GM19455 (cell line): ENCODE measurements around the gene VWA2.

ENCODE experiments used
- ATAC-seq: cut with Tn5 transposase; IDR thresholded peaks from one replicate; pipeline ENCODE4 v1.9.1; 2021; ENCODE audit not compliant: unreplicated experiment

Gene VWA2

DNA sequence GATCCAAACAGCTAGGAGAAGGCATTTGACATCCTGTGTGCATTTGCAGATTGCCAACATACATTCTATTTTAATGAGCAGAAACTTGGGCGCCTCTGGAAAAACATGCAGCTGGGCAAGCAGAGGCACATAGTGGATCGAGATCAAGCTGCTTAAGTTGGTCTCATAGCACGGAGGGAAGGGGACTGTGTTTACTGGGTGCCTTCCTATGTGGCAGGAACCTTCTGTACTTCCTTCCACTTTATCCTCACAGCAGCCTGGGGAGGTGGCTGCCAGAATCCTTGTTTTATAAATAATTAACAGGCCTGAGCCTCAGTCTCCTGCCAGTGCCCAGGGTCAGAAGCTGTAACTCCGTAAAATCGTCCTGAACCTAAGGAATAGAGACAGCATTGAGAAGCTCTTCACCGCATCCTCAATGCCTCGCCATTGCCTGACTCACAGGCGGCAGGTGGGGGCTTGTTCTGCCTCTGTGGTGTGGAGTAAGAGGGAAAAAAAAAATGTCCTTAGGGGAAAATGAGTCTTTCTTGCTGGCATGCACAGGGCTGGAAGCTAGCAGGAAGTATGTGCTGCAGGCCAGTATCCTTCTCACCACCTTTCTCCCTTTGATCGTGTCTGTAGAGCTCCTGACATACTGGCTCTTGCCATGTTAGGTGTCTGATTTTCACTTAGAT lies 6.2 kb downstream of the VWA2 start:
- no peak for ATAC-seq

DNA sequence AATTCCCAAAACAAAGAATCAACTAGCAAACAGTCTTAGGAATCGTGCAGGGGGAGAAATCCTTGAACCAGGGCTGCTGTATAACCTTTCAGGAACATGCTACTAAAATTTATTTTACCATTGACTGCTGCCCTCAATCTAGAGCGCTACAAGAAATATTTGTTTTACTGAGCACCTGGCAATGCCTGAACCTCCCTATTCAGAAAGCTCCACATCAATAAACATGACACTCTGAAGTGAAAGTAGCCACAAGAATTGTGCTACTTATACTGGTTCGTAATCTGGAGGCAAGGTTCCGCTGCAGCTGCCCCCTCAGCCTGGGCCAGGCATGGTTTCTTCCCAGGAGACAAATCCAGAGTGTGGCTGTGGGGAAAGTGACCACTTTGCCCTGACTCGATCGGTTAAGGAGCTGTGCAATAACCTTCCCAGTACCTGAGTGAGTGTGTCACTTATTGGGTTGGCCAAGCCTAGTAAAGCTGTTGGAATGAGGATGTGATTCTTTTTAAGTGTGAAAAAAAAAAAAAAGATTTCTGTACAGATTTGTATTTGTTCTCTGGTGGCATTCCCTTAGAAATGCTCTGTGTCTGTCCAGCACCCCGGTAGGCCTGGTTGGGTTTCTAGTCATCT lies 7.7 kb downstream of the VWA2 start:
- no peak for ATAC-seq

DNA sequence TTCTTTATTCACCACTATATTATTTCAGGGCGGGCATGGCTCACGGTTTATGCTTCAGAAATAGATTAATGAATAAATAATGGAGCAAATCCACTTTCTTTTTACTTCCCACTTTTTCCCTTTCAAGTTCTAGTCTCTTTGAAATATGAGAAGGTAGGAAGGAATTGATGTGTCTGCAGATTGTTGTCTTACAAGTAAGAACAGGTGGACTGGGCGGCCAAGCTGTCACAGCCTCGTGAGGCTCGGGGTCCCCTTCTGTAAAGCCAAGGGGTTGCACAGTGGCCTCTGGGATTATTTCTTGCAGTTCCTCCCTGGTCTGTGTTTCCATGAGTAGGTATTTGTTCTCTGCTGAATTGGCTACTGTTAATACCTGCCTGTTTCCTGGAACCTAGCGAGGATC lies 11.2 kb downstream of the VWA2 start:
- ATAC-seq, result no peak

DNA sequence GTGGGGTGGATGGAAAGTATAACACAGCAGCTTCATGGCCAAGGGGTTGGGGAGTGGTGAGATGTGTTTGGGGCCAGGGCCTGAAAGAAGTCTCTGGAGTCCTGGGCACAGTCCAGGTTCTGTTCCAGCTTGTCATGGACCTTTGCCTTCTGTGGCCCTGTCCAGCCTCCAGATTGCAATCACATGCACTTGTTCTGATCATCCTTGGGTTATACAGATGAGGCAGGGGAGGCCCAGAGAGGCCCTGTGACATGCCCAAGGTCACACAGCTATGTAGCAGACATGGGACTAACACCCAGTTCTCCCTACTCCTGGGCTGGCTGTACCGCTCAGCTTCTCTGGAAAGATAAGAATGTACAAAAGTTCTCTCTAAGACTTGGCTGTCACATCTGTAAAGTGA lies 11.7 kb downstream of the VWA2 start:
- no peak for ATAC-seq

DNA sequence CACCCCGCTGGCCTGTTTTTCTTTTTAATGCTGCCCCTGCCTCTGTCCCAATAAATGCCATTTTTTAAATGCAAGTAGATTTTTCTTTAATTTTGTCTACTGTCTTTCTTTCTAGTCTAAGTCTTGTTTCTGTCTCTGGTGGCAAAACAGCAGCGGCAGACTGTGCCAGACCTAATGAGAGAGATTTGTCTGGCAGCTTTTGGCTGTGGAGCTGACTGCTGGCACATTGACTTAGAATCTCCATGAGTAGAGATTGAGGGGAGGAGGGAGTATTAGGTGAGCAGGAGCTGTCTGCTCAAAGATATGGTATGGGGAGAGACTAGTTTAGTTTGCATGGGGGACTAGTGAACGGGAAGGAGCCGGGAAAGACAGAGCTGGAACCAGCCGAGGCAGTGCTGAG lies 13.0 kb downstream of the VWA2 start:
- ATAC-seq, result no peak

DNA sequence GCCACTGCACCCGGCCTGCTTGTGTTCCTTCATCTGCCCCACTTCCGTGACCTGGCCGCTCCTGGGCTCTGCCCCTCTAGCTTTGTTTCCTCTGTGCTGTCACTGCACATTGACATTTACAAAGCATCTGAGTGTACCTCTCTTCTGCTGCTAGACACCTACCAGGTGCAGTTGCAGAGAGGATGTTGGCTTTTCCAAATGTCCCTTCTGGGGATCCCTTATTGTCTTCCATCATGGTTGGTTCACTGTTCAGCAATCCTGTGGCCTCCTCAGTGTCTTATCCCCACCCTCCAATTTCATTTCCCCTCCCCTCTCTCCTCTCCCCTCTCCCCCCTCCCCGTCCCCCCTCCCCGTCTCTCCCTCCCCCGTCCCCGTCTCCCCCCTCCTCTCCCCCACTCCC lies 13.8 kb downstream of the VWA2 start:
- ATAC-seq, result no peak

DNA sequence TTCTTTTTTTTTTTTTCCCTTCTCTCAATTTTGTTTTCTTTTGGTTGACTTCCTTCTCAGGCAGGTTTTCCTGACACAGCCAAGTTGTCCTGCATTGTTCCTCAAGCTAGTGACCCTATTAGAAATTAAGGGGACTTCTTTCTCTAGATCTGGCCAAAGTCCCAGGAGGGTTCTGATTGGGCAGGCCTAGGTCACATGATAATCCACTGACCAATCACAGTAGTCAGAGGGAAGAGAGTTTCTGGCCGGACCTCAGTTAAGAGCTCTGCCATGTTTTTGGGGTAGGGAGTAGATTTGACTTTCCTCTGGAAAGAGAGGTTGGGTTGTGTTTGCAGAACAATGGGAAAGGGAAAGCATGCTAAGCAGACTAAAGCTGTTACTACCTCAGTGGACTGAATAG lies 16.2 kb downstream of the VWA2 start:
- ATAC-seq, result no peak

DNA sequence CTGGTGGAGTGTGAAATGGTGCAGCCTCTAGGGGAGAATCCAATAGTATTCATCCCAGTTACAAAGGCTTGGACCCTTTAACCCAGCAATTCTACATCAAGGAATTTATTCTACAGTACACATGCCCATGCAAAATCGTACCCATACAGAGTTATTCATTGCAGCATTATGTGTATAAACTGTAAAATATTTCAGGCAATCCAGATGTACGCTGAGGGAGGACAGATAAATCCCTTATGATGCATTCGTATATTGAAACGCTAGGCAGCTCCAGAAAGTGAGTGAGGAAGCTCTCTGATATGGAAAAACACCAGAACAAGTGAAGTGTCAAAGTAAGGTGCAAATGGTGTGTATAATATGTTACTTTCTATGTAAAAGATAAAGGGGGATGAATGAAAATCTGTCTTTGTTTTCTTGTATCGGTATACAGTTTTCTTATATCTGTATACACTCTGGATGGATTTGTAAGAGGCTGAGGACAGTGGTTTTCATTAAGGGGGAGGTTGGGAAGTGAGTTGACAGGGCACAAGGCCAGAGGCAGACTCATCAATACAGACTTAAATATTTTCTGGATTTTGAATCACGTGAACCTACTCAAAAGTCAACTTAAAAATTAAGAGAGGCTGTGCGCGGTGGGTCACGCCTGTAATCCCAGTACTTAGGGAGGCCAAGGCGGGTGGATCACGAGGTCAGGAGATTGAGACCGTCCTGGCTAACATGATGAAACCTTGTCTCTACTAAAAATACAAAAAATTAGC lies 17.1 kb downstream of the VWA2 start:
- no peak for ATAC-seq

DNA sequence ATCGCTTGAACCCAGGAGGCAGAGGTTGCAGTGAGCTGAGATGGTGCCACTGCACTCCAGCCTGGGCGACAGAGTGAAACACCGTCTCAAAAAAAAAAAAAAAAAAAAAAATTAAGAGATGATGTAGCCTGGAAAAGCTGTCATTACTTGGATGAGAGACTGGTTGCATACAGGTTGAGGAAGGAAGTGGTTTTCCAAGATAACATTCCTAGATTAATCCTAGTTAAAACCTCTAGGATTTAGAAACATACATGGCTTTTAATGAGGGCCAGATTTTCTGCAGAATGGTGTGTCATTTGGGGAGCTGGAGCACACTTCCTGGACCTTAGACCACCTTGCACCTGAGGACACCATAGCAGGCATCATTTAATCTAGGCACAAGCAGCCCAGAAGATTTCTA lies 17.8 kb downstream of the VWA2 start:
- ATAC-seq, result no peak

DNA sequence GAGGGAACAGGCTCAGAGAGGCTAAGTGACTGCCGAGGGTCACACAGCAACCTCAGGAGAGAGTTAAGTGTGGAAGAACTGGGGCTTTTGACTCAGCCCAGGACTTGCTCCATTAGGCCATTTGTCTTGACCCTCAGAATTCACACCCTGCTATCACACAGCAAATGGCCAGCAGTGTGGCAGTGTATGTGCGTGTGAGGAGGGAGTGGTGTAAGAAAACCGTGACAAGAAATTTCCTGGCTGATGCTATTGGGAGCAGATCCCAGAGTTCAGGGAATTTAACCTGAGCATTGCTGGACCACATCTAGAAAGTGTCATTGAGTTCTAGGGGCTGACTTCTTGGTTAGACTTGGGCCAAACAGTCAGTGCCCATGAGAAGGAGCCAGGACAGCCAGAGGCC lies 18.4 kb downstream of the VWA2 start:
- ATAC-seq, result no peak

DNA sequence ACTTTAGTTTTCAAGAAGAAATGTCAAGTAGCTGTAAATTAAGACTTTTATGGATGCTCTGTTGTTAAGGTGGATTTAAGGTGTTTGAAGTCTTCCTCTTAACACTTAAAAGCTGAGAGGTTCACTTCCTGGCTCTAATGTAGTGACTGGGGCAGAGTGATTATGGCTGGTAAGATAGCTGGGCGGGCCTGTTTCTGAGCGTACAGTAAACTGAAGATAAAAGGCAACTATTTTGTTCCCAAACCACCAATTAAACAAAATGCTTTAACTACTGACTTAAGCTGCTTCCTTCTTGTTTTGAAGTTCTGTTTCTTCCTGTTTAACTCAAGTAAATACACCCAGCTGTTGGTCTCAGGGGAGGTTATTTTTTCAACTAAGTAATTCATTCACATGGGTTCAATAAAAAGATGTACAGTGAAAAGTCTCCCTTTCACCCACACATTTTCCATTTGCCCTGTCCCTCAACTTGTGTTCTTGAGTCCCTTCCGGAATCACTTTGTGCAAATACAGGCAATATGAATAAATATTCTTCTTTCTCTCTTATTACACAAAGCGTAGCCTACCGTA lies 19.3 kb downstream of the VWA2 start:
- ATAC-seq, result no peak

DNA sequence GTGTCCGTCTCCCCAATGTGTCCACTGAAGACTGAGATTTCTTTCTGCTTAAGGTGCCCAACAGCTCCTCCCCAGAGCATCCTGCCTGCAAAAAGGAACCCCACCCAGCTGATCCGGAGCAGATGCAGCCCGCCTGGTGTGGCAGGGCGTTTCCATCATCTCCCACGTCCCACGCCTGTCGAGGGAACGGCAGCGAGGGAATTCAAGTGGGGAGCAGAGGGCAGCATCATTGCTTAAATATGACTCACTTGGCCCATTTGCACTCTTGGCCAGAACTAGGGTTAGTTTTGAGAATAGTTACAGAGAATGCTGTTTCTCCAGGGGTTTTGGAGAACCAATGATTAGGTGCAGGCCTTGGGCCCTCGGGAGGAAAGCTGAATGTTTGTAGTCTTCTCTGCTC lies 20.8 kb downstream of the VWA2 start:
- ATAC-seq, result no peak

DNA sequence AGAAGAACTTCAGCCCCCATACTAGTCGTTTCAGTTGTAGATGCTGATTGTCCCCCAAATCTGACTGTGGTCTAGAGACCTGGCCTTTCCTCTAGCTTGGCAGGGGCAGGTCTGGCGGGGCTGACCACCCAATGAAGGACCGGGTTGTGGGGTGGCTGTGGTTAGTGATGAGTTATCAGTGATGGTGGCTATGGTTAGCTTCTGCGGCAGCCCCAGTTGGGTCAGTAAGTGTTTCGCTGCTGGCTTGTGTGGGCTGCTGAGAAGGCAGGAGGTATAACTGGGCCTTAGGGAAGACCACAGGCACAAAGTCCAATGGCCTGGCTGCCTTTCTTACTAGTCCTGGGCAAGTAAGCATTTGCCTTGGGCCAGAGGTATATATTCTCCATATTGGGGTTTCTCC lies 21.3 kb downstream of the VWA2 start:
- no peak for ATAC-seq

DNA sequence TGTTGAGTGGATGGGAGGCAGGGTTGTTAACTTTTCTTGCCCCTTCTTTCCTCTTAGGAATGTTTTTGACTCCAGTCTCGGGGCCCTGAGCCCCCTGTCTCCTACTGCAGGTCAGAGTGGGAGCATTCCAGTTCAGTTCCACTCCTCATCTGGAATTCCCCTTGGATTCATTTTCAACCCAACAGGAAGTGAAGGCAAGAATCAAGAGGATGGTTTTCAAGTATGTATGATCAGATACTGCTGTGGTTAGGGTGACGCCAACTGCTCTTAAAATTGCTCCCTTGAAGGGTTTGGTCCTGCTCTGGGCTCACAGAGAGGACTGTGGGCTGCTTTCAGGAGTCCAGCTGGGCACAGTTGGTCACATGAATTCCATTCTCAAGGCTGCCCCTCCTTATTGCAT lies 22.0 kb downstream of the VWA2 start:
- ATAC-seq, result no peak

DNA sequence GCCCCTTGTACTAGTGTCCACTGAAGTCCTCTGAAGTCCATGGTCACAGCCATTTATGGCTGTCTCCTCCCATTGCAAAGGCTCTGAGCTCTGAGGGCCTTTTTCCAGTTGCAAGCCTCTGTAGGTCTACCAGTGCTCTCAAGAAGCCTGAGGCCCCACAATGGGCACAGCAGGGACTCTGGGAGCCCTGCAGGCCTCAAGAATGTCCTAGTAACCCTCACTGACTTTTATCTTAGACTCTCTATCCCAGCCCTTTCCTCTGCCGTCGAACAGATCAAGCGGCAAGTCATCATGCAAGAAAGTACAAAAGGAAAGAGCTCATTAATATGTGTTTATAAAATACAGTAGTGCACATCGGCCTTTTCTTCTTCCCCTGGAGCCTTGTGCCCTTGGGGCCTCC lies 23.4 kb downstream of the VWA2 start:
- no peak for ATAC-seq

DNA sequence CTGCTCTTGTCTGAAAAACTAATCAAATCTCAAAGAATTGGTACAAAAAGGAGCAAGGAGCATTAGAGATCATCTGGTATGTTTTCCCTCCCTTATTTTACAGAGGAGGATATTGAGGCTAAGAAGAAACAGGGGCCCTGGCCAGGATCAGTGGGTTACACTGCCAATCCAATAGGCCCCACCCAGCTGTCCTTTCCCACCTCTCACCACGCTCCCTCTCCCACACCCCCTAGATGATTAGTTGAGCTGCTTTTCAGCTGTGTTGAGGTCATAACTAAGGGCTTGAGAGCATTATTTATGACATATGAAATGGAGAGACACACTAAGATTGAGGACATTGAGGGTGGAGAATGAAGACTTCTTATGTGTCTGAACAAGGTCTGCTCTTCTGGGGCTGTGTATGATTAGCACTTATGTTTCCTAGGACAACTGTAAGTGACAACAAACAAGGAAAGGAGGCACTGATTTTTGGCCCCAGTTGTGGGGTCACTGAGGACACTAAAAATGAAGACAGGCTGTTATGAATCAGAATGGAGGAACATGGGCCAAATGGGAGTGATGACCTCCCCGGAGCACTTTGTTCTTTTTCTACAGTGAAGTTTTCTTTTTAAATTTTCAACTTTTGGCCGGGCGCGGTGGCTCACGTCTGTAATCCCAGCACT lies 26.5 kb downstream of the VWA2 start:
- ATAC-seq, result no peak

DNA sequence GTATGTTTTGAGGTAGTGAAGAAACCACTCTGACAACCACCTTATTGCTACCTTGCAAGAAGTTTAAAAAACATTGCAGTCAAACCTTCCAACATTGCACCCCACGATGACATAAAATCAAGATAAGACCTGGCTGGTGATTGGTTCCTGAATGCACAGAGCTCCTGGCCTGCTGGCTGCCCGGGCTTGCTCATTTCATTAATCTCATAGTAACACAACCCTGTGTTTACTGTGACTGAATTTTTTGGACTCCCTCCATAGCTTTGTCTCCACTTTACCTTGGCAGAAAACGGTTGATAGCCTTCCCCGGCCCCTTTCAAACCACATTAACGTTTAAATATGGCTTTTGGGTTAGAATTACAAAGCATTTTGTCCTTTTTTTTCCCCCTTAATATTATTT lies 27.5 kb downstream of the VWA2 start:
- no peak for ATAC-seq

DNA sequence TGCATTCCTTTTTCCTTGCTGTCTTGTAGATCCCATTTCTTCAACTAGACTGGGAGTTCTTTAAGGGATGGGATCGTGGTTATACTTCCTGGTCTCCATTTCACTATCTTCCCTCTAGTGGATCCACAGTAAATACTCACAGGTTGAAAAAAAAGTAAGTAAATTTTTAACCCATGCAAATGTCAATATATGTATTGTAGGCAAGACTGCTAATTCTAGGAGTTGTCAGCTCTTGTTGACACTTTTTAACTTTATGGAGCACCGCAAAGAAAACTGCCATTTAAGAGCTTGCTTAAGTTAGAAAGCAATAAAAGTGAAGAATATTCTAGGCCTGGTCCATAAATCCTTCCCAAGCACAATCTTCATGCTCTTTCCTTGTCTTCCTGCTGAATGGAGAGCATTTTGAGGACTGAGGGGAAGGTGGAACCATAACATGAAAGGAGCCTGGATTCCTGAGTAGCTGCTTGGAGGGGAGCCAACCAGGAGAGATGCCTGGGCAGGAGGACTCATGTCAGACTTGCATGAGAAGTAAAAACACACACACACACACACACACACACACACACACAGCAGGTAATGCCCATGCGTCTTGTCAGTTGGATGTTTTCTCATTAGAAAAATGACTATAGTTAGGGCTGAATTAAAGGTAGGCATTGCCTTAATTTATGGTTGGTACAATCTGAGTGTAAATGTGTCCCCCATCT lies 32.2 kb downstream of the VWA2 start:
- ATAC-seq, result no peak

DNA sequence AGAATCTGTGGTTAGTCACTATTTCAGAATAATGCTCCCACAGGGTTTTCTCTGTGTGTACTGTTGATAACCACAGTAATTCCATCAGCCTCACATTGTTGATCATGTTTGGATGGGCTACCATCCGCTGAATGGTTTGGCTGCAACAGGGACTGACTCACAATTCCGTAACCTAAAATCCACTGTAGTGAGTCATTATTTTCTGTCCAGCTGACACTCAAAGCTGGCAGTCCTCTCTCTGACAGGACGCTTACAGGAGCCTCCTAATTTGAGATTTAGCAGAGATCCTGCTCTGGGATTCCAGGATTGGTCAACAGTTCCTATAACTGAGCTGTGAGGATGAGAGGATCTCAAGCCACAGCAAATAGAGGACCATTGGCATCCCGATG lies 32.7 kb downstream of the VWA2 start:
- ATAC-seq, result no peak

DNA sequence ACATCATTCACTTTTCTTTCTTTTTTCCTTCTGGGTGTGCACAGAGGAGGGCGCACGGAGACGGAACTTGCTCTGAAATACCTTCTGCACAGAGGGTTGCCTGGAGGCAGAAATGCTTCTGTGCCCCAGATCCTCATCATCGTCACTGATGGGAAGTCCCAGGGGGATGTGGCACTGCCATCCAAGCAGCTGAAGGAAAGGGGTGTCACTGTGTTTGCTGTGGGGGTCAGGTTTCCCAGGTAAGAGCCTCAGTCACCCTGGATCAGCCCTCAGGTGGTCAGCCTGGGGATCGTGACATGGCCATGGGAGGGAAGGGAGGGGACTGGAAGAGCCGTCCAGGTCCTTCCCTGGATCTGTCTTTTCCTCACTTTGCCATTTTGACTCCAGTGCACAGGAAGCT lies 33.6 kb downstream of the VWA2 start:
- ATAC-seq, result no peak

DNA sequence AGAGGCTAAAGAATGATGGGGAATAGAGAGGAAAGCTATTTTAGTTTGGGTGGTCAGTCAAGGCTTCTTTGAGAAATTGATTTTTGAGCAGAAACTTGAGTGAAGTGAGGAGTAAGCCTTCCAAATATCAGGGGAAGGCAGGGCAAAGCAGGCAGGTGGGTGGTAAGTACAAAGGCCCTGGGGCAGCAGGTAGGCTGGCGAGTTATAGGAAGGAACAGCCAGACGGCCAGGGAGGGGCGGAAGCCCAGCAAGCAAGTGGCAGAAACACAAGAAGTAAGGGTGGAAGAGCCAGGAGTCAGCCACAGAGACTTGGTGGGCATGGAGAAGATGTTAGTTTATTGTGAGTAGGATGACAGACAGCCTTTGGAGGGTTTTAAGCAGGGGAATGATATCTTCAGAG lies 34.9 kb downstream of the VWA2 start:
- ATAC-seq, result no peak
